HL-60 (cell line): ENCODE measurements around the gene DDB1.

Experiments used
- DNase-seq, 2 experiments: peaks; one replicate each; pipeline ENCODE4 v3.0.0-alpha.2; 2010 to 2020; ENCODE audit warnings: low read depth in 1 of 2, low spot score in 1 of 2
- H3K27ac ChIP-seq: fragments of 250-450 bp; sonication (Bioruptor Pico); replicated peaks from 2 replicates; pipeline ENCODE4 v1.5.1; 2020; ENCODE audit warnings: mild to moderate bottlenecking, moderate library complexity
- H3K27me3 ChIP-seq: fragments of 250-450 bp; sonication (Bioruptor Pico); 2 replicates; pipeline ENCODE4 v1.5.1; 2021; ENCODE audit warnings: mild to moderate bottlenecking, moderate library complexity; ENCODE audit not compliant: insufficient read depth, poor library complexity, severe bottlenecking
- H3K4me3 ChIP-seq: replicated peaks from 2 replicates; pipeline ENCODE4 v1.5.1; 2011; ENCODE audit warnings: mild to moderate bottlenecking, control low read depth, low read length; ENCODE audit not compliant: insufficient read depth
- GABPA ChIP-seq: IDR thresholded peaks from 2 replicates; pipeline ENCODE4 v1.6.1; 2012; ENCODE audit warnings: low read depth
- POLR2AphosphoS5 ChIP-seq: IDR thresholded peaks from 2 replicates; pipeline ENCODE4 v1.6.1; 2012; ENCODE audit warnings: low read depth
- SPI1 ChIP-seq: IDR thresholded peaks from 2 replicates; pipeline ENCODE4 v1.6.1; 2012; ENCODE audit warnings: low read depth, mild to moderate bottlenecking, borderline replicate concordance
- TF ChIP-seq, protein P1 (sequence below): IDR thresholded peaks from one replicate; pipeline ENCODE4 v1.5.1; 2011; ENCODE audit warnings: low read length, control low read depth, inconsistent platforms; ENCODE audit not compliant: insufficient read depth
- TF ChIP-seq, protein P2 (sequence below): IDR thresholded peaks from 2 replicates; pipeline ENCODE4 v1.6.1; 2012; ENCODE audit warnings: low read depth; ENCODE audit not compliant: insufficient replicate concordance

The DDB1 gene

DNA sequence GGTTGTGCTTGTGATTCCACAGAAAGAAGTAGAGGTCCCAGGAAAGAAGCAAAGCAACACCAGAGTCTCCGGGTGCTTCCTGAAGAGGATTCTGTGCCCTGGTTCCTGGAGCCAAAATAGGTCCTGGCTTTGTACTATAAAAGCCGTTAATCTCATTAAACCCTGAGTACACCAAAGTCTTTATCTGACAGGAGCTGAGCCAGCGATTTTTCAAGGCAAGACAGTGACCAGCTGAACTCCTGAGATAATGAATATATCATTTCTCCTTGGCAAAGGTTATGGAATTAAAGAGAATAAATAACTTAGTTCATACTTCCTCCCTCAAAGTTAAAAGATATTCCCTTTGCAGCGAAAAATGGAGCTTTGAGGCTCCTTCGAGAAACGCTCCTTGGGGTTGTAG lies 34.5 kb upstream of the DDB1 start:
- H3K27ac ChIP-seq = no peak overlapping the region
- no peak overlapping the region for H3K4me3 ChIP-seq
- DNase-seq = no peak
- TF ChIP-seq, protein P1, sequence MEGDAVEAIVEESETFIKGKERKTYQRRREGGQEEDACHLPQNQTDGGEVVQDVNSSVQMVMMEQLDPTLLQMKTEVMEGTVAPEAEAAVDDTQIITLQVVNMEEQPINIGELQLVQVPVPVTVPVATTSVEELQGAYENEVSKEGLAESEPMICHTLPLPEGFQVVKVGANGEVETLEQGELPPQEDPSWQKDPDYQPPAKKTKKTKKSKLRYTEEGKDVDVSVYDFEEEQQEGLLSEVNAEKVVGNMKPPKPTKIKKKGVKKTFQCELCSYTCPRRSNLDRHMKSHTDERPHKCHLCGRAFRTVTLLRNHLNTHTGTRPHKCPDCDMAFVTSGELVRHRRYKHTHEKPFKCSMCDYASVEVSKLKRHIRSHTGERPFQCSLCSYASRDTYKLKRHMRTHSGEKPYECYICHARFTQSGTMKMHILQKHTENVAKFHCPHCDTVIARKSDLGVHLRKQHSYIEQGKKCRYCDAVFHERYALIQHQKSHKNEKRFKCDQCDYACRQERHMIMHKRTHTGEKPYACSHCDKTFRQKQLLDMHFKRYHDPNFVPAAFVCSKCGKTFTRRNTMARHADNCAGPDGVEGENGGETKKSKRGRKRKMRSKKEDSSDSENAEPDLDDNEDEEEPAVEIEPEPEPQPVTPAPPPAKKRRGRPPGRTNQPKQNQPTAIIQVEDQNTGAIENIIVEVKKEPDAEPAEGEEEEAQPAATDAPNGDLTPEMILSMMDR = no peak
- TF ChIP-seq, protein P2, sequence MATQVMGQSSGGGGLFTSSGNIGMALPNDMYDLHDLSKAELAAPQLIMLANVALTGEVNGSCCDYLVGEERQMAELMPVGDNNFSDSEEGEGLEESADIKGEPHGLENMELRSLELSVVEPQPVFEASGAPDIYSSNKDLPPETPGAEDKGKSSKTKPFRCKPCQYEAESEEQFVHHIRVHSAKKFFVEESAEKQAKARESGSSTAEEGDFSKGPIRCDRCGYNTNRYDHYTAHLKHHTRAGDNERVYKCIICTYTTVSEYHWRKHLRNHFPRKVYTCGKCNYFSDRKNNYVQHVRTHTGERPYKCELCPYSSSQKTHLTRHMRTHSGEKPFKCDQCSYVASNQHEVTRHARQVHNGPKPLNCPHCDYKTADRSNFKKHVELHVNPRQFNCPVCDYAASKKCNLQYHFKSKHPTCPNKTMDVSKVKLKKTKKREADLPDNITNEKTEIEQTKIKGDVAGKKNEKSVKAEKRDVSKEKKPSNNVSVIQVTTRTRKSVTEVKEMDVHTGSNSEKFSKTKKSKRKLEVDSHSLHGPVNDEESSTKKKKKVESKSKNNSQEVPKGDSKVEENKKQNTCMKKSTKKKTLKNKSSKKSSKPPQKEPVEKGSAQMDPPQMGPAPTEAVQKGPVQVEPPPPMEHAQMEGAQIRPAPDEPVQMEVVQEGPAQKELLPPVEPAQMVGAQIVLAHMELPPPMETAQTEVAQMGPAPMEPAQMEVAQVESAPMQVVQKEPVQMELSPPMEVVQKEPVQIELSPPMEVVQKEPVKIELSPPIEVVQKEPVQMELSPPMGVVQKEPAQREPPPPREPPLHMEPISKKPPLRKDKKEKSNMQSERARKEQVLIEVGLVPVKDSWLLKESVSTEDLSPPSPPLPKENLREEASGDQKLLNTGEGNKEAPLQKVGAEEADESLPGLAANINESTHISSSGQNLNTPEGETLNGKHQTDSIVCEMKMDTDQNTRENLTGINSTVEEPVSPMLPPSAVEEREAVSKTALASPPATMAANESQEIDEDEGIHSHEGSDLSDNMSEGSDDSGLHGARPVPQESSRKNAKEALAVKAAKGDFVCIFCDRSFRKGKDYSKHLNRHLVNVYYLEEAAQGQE = no peak
- TF ChIP-seq POLR2AphosphoS5 (no peak), GABPA (no peak), SPI1 (no peak)
- no peaks in the 10 kb centered on the region for H3K27me3 ChIP-seq

DNA sequence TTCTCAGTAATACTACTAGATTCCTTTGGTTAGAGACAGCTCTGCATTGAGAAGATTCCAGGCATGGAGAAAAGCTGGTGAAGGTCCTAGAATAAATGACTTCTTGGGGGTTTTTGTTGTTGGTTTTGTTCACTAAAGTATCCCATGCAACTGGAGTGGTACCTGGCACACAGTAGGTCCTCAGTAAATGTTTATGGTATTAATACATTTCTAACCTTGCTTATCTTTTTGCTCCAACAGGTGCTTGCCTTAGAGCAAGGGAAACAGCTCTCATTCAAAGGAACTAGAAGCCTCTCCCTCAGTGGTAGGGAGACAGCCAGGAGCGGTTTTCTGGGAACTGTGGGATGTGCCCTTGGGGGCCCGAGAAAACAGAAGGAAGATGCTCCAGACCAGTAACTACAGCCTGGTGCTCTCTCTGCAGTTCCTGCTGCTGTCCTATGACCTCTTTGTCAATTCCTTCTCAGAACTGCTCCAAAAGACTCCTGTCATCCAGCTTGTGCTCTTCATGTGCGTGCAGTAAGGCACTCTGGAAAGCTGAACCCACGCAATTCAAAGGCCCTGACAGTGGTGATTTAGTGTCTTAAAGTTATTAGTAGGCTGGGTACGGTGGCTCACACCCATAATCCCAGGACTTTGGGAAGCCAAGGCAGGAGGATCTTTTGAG lies 31.2 kb upstream of the DDB1 start:
- Histone ChIP-seq H3K27ac (no peak overlapping the region), H3K4me3 (no peak overlapping the region), H3K27me3 (no peaks in the 10 kb centered on the region)
- no peak for TF ChIP-seq POLR2AphosphoS5
- TF ChIP-seq, protein P2 = no peak
- TF ChIP-seq, protein P1 = no peak
- no peak for TF ChIP-seq GABPA
- TF ChIP-seq SPI1 = no peak
- DNase-seq = no peak

DNA sequence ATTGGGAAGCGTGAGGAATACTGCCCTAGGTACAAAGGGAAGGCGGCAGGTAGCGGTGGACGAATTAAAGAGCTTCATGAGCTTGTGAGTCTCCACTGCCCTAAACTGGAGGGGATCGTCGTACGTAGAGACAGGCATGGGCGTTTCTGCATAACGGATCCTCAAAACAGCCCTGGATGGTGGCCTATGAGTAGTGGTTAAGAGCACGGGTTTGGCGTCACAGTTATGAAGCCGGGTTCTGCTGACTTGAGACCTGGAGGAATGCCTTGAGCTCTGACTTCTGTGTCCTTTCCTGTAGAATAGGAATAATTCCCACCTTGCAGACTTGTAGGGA lies 29.6 kb upstream of the DDB1 start:
- no peak for TF ChIP-seq POLR2AphosphoS5
- TF ChIP-seq GABPA = no peak
- TF ChIP-seq, protein P2 = no peak
- no peak for TF ChIP-seq SPI1
- TF ChIP-seq, protein P1 = no peak
- H3K27ac ChIP-seq = peak overlapping the region; percentile 97
- no peaks in the 10 kb centered on the region for H3K27me3 ChIP-seq
- DNase-seq = peak in 1 of 2 experiments; percentile 32
- H3K4me3 ChIP-seq = peak overlapping the region; percentile 74
